ENCODE results near the gene CAMK2G. TPM values are rescaled to one million over a fixed set of nuclear protein-coding genes. Genes with fewer than 3 reads are reported as not detected.

The CAMK2G gene
- total RNA-seq, 1 experiment from 2014 or later = 41.4 TPM

- no peak for TF ChIP-seq REST (IDR thresholded peaks at IDR 0.05; ENCODE audit: insufficient read depth in 1 of 2, low read depth in 2 of 2, low read length in 1 of 2)
- no peak for TF ChIP-seq POLR2AphosphoS5 (IDR thresholded peaks at IDR 0.05; ENCODE audit: low read depth, low read length)
- TF ChIP-seq CTCF (IDR thresholded peaks at IDR 0.05) = no peak
- TF ChIP-seq TCF7L2 (IDR thresholded peaks at IDR 0.05; ENCODE audit: low read depth, low read length) = no peak
- TF ChIP-seq SIN3A (IDR thresholded peaks at IDR 0.05; ENCODE audit: borderline replicate concordance, insufficient read depth, low read depth, low read length) = no peak
- Histone ChIP-seq H3K36me3 (ENCODE audit: control insufficient read depth, insufficient read depth, low read length) (peaks cover 26% of the 10 kb centered on the region), H3K27me3 (ENCODE audit: control insufficient read depth, insufficient read depth, low read length) (no peaks in the 10 kb centered on the region), H3K4me3 (ENCODE audit: low read depth in 2 of 2, low read length in 2 of 2) (peak overlapping the region; percentile 90 to 96), H3K27ac (ENCODE audit: low read length) (peak overlapping the region; percentile 2; the same call in 1 of the 2 replicates), H3K4me1 (ENCODE audit: control insufficient read depth, insufficient read depth, low read length) (peaks cover 32% of the 10 kb centered on the region), H3K9me3 (ENCODE audit: control insufficient read depth, insufficient read depth, low read depth, low read length) (no peaks in the 10 kb centered on the region)
- BruUV-seq (replicated peaks) = no TSS peak
- intact Hi-C loops (cut with micrococcal nuclease; ENCODE audit: unreplicated experiment) (no loop called here), in situ Hi-C loops (cut with HindIII; ENCODE audit: low pct_unique_long_range_greater_than_20kb, low sequenced_read_pairs) (no loop called here)
- ChIA-PET POLR2A (no interaction called here), CTCF (no interaction called here)
- ATAC-seq = no peak
- no peak for DNase-seq (ENCODE audit: low read depth, low spot score)
Observed at GRCh38 chr10:73774637-73775036, 99.7 kb downstream of the CAMK2G start.

GRCh38 chr10:73773152-73773879, 101.0 kb downstream of the CAMK2G start:
- intact Hi-C loops (cut with micrococcal nuclease; ENCODE audit: unreplicated experiment) = no loop called here
- Histone ChIP-seq H3K27me3 (ENCODE audit: control insufficient read depth, insufficient read depth, low read length) (no peaks in the 10 kb centered on the region), H3K4me1 (ENCODE audit: control insufficient read depth, insufficient read depth, low read length) (peaks cover 30% of the 10 kb centered on the region), H3K36me3 (ENCODE audit: control insufficient read depth, insufficient read depth, low read length) (peaks cover 33% of the 10 kb centered on the region), H3K27ac (ENCODE audit: low read length) (peak overlapping the region; percentile 93), H3K9me3 (ENCODE audit: control insufficient read depth, insufficient read depth, low read depth, low read length) (no peaks in the 10 kb centered on the region), H3K4me3 (ENCODE audit: low read depth in 2 of 2, low read length in 2 of 2) (peak overlapping the region; percentile 90 to 96)
- POLR2A ChIA-PET = interaction anchor here (0.6 to 0.9 kb wide), 4 partner anchors 28 to 493 kb away, joined by 3 to 4 read pairs (median 3); no protein-coding TSS in a partner anchor
- CTCF ChIA-PET = interaction anchor here (0.7 to 1.4 kb wide), 2 partner anchors 9 to 42 kb away, joined by 3 read pairs; partner anchors contain the start of gene CHCHD1
- BruUV-seq (replicated peaks) = TSS peak; percentile 44
- no peak for DNase-seq (ENCODE audit: low read depth, low spot score)
- ATAC-seq = no peak
- in situ Hi-C loops (cut with HindIII; ENCODE audit: low pct_unique_long_range_greater_than_20kb, low sequenced_read_pairs) = no loop called here
- TF ChIP-seq REST (IDR thresholded peaks at IDR 0.05; ENCODE audit: insufficient read depth in 1 of 2, low read depth in 2 of 2, low read length in 1 of 2) = no peak
- no peak for TF ChIP-seq CTCF (IDR thresholded peaks at IDR 0.05)
- no peak for TF ChIP-seq SIN3A (IDR thresholded peaks at IDR 0.05; ENCODE audit: borderline replicate concordance, insufficient read depth, low read depth, low read length)
- TF ChIP-seq TCF7L2 (IDR thresholded peaks at IDR 0.05; ENCODE audit: low read depth, low read length) = no peak
- TF ChIP-seq POLR2AphosphoS5 (IDR thresholded peaks at IDR 0.05; ENCODE audit: low read depth, low read length) = no peak

Data from Panc1 (cell line).